ENCODE results near the gene NRDC.
A peak's percentile ranks its signal among the peaks of the same experiment; 100 is the strongest.

The NRDC gene

DNA sequence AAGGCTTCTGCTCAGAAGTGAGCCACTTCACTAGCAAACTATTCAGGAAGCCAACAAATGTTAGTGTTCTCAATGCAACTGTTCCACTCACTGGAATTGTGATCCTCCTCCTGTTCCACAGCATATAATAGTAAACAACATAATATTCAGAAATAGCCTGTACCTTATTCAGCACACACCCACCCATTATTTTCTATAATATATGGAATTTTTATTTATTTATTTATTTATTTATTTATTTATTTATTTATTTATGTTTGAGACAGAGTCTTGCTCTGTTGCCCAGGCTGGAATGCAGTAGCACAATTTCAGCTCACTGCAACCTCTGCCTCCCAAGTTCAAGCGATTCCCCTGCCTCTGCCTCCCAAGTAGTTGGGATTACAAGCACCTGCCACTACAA lies 5.3 kb downstream of the NRDC start (continued):
- TF ChIP-seq, protein P1, sequence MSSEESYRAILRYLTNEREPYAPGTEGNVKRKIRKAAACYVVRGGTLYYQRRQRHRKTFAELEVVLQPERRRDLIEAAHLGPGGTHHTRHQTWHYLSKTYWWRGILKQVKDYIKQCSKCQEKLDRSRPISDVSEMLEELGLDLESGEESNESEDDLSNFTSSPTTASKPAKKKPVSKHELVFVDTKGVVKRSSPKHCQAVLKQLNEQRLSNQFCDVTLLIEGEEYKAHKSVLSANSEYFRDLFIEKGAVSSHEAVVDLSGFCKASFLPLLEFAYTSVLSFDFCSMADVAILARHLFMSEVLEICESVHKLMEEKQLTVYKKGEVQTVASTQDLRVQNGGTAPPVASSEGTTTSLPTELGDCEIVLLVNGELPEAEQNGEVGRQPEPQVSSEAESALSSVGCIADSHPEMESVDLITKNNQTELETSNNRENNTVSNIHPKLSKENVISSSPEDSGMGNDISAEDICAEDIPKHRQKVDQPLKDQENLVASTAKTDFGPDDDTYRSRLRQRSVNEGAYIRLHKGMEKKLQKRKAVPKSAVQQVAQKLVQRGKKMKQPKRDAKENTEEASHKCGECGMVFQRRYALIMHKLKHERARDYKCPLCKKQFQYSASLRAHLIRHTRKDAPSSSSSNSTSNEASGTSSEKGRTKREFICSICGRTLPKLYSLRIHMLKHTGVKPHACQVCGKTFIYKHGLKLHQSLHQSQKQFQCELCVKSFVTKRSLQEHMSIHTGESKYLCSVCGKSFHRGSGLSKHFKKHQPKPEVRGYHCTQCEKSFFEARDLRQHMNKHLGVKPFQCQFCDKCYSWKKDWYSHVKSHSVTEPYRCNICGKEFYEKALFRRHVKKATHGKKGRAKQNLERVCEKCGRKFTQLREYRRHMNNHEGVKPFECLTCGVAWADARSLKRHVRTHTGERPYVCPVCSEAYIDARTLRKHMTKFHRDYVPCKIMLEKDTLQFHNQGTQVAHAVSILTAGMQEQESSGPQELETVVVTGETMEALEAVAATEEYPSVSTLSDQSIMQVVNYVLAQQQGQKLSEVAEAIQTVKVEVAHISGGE (tag by site-specific recombination; conservative IDR thresholded peaks at IDR 0.05; ENCODE audit: low read depth) = peak; percentile 87
- peak; percentile 85 for TF ChIP-seq ZNF560 (tag by site-specific recombination; IDR thresholded peaks at IDR 0.05; ENCODE audit: borderline replicate concordance)
- TF ChIP-seq ZNF623 (tag by site-specific recombination; IDR thresholded peaks at IDR 0.05) = peak; percentile 86
- peak; percentile 99 for TF ChIP-seq ZNF394 (tag by site-specific recombination; IDR thresholded peaks at IDR 0.05; ENCODE audit: borderline replicate concordance)
- peak; percentile 10; the same call in 1 of the 2 replicates for TF ChIP-seq OSR2 (tag by site-specific recombination; IDR thresholded peaks at IDR 0.05)
- TF ChIP-seq, protein P2, sequence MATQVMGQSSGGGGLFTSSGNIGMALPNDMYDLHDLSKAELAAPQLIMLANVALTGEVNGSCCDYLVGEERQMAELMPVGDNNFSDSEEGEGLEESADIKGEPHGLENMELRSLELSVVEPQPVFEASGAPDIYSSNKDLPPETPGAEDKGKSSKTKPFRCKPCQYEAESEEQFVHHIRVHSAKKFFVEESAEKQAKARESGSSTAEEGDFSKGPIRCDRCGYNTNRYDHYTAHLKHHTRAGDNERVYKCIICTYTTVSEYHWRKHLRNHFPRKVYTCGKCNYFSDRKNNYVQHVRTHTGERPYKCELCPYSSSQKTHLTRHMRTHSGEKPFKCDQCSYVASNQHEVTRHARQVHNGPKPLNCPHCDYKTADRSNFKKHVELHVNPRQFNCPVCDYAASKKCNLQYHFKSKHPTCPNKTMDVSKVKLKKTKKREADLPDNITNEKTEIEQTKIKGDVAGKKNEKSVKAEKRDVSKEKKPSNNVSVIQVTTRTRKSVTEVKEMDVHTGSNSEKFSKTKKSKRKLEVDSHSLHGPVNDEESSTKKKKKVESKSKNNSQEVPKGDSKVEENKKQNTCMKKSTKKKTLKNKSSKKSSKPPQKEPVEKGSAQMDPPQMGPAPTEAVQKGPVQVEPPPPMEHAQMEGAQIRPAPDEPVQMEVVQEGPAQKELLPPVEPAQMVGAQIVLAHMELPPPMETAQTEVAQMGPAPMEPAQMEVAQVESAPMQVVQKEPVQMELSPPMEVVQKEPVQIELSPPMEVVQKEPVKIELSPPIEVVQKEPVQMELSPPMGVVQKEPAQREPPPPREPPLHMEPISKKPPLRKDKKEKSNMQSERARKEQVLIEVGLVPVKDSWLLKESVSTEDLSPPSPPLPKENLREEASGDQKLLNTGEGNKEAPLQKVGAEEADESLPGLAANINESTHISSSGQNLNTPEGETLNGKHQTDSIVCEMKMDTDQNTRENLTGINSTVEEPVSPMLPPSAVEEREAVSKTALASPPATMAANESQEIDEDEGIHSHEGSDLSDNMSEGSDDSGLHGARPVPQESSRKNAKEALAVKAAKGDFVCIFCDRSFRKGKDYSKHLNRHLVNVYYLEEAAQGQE (tag by site-specific recombination; IDR thresholded peaks at IDR 0.05) = peak; percentile 82
- TF ChIP-seq ZNF19 (tag by site-specific recombination; IDR thresholded peaks at IDR 0.05; ENCODE audit: low read depth) = 0 out of 2 replicates have a peak, but pooled peaks have one; percentile 40
- TF ChIP-seq GFI1B (tag by site-specific recombination; IDR thresholded peaks at IDR 0.05) = 0 out of 2 replicates have a peak, but pooled peaks have one; percentile 43

- TF ChIP-seq ZNF623 (tag by site-specific recombination; IDR thresholded peaks at IDR 0.05) (no peak), ZNF830 (tag by site-specific recombination; IDR thresholded peaks at IDR 0.05; ENCODE audit: low read depth) (no peak), ZXDB (tag by site-specific recombination; IDR thresholded peaks at IDR 0.05) (no peak), ZNF266 (tag by site-specific recombination; IDR thresholded peaks at IDR 0.05; ENCODE audit: low read depth) (no peak), ZNF140 (tag by site-specific recombination; IDR thresholded peaks at IDR 0.05) (no peak), ZNF248 (tag by site-specific recombination; IDR thresholded peaks at IDR 0.05) (no peak), KLF9 (tag by site-specific recombination; IDR thresholded peaks at IDR 0.05; ENCODE audit: low read depth) (no peak), BCL6B (tag by site-specific recombination; IDR thresholded peaks at IDR 0.05) (no peak), ZNF362 (tag by site-specific recombination; IDR thresholded peaks at IDR 0.05) (peak; percentile 75), PRDM1 (tag by site-specific recombination; IDR thresholded peaks at IDR 0.05) (peak; percentile 29; the same call in 1 of the 2 replicates)
- Histone ChIP-seq H3K9me3 (ENCODE audit: control insufficient read depth, insufficient read depth, low read depth, low read length) (no peaks in the 10 kb centered on the region), H3K4me3 (ENCODE audit: low read depth, low read length) (no peak overlapping the region), H3K4me1 (ENCODE audit: control insufficient read depth, insufficient read depth, low read length) (no peaks in the 10 kb centered on the region), H3K36me3 (ENCODE audit: control insufficient read depth in 2 of 2, insufficient read depth in 1 of 2, low read length in 2 of 2) (peaks cover 0 to 9% of the 10 kb centered on the region in 2 experiments; a peak in 1 of 3 replicates), H3K27ac (ENCODE audit: extremely low read depth, low read depth, low read length) (no peak overlapping the region)
- ChIA-PET POLR2A (no interaction called here), CTCF (no interaction called here)
These were observed 7.1 kb downstream of the NRDC start for GRCh38 chr1:51871351-51871975.
